HepG2 (cell line): Measurements from ENCODE around the gene TAT. TPM values are rescaled to one million over a fixed set of nuclear protein-coding genes. Genes with fewer than 3 reads are reported as not detected.

ENCODE experiments used
- FOXK2 ChIP-seq: fragments of 450-650 bp; IDR thresholded peaks from 2 replicates; pipeline ENCODE4 v1.6.1; 2016
- HES4 ChIP-seq: sonication (generic); formaldehyde crosslinking; IDR thresholded peaks from 2 replicates; pipeline ENCODE4 v1.9.0; 2021; ENCODE audit warnings: mild to moderate bottlenecking, missing genetic modification reagents, borderline replicate concordance
- HOXA9 ChIP-seq: sonication (generic); formaldehyde crosslinking; IDR thresholded peaks from 2 replicates; pipeline ENCODE4 v1.8.1; 2022; ENCODE audit warnings: missing genetic modification reagents, mild to moderate bottlenecking, moderate library complexity, borderline replicate concordance
- MXD3 ChIP-seq: IDR thresholded peaks from 2 replicates; pipeline ENCODE4 v1.6.1; 2016; ENCODE audit warnings: mild to moderate bottlenecking, missing biosample characterization, missing genetic modification reagents
- PITX1 ChIP-seq: sonication (generic); formaldehyde crosslinking; IDR thresholded peaks from 2 replicates; pipeline ENCODE4 v1.5.1; 2020; ENCODE audit warnings: mild to moderate bottlenecking, missing genetic modification reagents
- RBFOX2 ChIP-seq: fragments of 200-400 bp; formaldehyde crosslinking; IDR thresholded peaks from 2 replicates; pipeline ENCODE4 v1.6.1; 2017; ENCODE audit warnings: low read depth, mild to moderate bottlenecking, low read length
- REXO4 ChIP-seq: sonication (generic); formaldehyde crosslinking; IDR thresholded peaks from 2 replicates; pipeline ENCODE4 v1.8.0; 2022; ENCODE audit warnings: missing genetic modification reagents, mild to moderate bottlenecking, borderline replicate concordance
- TGIF2 ChIP-seq: IDR thresholded peaks from 2 replicates; pipeline ENCODE4 v1.6.1; 2016; ENCODE audit warnings: control low read depth, missing compliant biosample characterization
- ZBTB38 ChIP-seq: sonication (generic); formaldehyde crosslinking; IDR thresholded peaks from 2 replicates; pipeline ENCODE4 v1.5.1; 2020; ENCODE audit warnings: mild to moderate bottlenecking, missing genetic modification reagents
- ZGPAT ChIP-seq: IDR thresholded peaks from 2 replicates; pipeline ENCODE4 v1.6.1; 2016; ENCODE audit warnings: mild to moderate bottlenecking
- ZNF350 ChIP-seq: sonication (generic); formaldehyde crosslinking; IDR thresholded peaks from 2 replicates; pipeline ENCODE4 v1.4.0; 2020; ENCODE audit warnings: mild to moderate bottlenecking, low read depth, missing genetic modification reagents, borderline replicate concordance
- ZNF362 ChIP-seq: sonication (generic); formaldehyde crosslinking; IDR thresholded peaks from 2 replicates; pipeline ENCODE4 v1.4.0; 2020; ENCODE audit warnings: missing genetic modification reagents, mild to moderate bottlenecking, borderline replicate concordance
- ZNF614 ChIP-seq: IDR thresholded peaks from 2 replicates; pipeline ENCODE4 v1.6.1; 2018; ENCODE audit warnings: missing biosample characterization, missing genetic modification reagents, inconsistent platforms, borderline replicate concordance
- ZNF772 ChIP-seq: sonication (generic); formaldehyde crosslinking; IDR thresholded peaks from 2 replicates; pipeline ENCODE4 v1.5.0; 2020; ENCODE audit warnings: mild to moderate bottlenecking, missing genetic modification reagents
- polyA plus RNA-seq, 8 experiments: library from polyadenylated mRNA; depleted of rRNA in 3 of 8; stranded (reverse) in 7 of 8; unstranded in 1 of 8; fragments of >200 nt; fragmentation: Illumina TruSeq in 4 of 8; extraction: Trizol in 4 of 8; gene quantifications; 2 replicates each; pipeline versions ENCODE4 v1.2.1 to v1.2.3, GENCODE V29; 2011 to 2016; ENCODE audit warnings: low read depth in 4 of 8, missing spikeins in 1 of 8, mixed read lengths in 1 of 8; ENCODE audit not compliant: insufficient read depth in 1 of 8
- total RNA-seq, 5 experiments: library from RNA; depleted of rRNA; stranded (reverse); fragments of >200 nt; fragmentation: Illumina TruSeq; extraction: Trizol; gene quantifications; 2 replicates each; pipeline ENCODE4 v1.2.3, GENCODE V29; 2016; ENCODE audit warnings: low read depth in 1 of 5
- TF ChIP-seq, protein P1 (sequence below): sonication (generic); formaldehyde crosslinking; IDR thresholded peaks from 2 replicates; pipeline ENCODE4 v1.4.0; 2020; ENCODE audit warnings: missing genetic modification reagents, borderline replicate concordance
- TF ChIP-seq, protein P2 (sequence below): sonication (generic); formaldehyde crosslinking; IDR thresholded peaks from 2 replicates; pipeline ENCODE4 v1.8.0; 2022; ENCODE audit warnings: mild to moderate bottlenecking, missing genetic modification reagents, moderate library complexity
- TF ChIP-seq, protein P3 (sequence below): sonication (generic); formaldehyde crosslinking; IDR thresholded peaks from 2 replicates; pipeline ENCODE4 v1.5.0; 2020; ENCODE audit warnings: mild to moderate bottlenecking, low read depth, missing genetic modification reagents, borderline replicate concordance
- TF ChIP-seq, protein P4 (sequence below): sonication (generic); formaldehyde crosslinking; IDR thresholded peaks from 2 replicates; pipeline ENCODE4 v1.4.0; 2020; ENCODE audit warnings: missing genetic modification reagents

TAT gene
- total and polyA plus RNA-seq, 2 of the 13 experiments (the other 11 are each of a cell fraction or from before 2014, with no cell fraction given), result 1.6 to 5.8 TPM

- TF ChIP-seq, protein P1, sequence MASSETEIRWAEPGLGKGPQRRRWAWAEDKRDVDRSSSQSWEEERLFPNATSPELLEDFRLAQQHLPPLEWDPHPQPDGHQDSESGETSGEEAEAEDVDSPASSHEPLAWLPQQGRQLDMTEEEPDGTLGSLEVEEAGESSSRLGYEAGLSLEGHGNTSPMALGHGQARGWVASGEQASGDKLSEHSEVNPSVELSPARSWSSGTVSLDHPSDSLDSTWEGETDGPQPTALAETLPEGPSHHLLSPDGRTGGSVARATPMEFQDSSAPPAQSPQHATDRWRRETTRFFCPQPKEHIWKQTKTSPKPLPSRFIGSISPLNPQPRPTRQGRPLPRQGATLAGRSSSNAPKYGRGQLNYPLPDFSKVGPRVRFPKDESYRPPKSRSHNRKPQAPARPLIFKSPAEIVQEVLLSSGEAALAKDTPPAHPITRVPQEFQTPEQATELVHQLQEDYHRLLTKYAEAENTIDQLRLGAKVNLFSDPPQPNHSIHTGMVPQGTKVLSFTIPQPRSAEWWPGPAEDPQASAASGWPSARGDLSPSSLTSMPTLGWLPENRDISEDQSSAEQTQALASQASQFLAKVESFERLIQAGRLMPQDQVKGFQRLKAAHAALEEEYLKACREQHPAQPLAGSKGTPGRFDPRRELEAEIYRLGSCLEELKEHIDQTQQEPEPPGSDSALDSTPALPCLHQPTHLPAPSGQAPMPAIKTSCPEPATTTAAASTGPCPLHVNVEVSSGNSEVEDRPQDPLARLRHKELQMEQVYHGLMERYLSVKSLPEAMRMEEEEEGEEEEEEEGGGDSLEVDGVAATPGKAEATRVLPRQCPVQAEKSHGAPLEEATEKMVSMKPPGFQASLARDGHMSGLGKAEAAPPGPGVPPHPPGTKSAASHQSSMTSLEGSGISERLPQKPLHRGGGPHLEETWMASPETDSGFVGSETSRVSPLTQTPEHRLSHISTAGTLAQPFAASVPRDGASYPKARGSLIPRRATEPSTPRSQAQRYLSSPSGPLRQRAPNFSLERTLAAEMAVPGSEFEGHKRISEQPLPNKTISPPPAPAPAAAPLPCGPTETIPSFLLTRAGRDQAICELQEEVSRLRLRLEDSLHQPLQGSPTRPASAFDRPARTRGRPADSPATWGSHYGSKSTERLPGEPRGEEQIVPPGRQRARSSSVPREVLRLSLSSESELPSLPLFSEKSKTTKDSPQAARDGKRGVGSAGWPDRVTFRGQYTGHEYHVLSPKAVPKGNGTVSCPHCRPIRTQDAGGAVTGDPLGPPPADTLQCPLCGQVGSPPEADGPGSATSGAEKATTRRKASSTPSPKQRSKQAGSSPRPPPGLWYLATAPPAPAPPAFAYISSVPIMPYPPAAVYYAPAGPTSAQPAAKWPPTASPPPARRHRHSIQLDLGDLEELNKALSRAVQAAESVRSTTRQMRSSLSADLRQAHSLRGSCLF (CRISPR knock-in tag), result no peak
- TF ChIP-seq, protein P2, sequence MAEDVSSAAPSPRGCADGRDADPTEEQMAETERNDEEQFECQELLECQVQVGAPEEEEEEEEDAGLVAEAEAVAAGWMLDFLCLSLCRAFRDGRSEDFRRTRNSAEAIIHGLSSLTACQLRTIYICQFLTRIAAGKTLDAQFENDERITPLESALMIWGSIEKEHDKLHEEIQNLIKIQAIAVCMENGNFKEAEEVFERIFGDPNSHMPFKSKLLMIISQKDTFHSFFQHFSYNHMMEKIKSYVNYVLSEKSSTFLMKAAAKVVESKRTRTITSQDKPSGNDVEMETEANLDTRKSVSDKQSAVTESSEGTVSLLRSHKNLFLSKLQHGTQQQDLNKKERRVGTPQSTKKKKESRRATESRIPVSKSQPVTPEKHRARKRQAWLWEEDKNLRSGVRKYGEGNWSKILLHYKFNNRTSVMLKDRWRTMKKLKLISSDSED (CRISPR knock-in tag), result no peak
- peak; percentile 92 for TF ChIP-seq ZBTB38
- no peak for TF ChIP-seq RBFOX2
- peak; percentile 47; the same call in 1 of the 2 replicates for TF ChIP-seq ZNF350
- TF ChIP-seq ZGPAT (CRISPR knock-in tag), result peak; percentile 20; the same call in 1 of the 2 replicates
- TF ChIP-seq ZNF362 (CRISPR knock-in tag), result peak; percentile 67; the same call in 1 of the 2 replicates
- TF ChIP-seq, protein P3, sequence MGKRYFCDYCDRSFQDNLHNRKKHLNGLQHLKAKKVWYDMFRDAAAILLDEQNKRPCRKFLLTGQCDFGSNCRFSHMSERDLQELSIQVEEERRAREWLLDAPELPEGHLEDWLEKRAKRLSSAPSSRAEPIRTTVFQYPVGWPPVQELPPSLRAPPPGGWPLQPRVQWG (CRISPR knock-in tag), result no peak
- no peak for TF ChIP-seq MXD3
- TF ChIP-seq, protein P4, sequence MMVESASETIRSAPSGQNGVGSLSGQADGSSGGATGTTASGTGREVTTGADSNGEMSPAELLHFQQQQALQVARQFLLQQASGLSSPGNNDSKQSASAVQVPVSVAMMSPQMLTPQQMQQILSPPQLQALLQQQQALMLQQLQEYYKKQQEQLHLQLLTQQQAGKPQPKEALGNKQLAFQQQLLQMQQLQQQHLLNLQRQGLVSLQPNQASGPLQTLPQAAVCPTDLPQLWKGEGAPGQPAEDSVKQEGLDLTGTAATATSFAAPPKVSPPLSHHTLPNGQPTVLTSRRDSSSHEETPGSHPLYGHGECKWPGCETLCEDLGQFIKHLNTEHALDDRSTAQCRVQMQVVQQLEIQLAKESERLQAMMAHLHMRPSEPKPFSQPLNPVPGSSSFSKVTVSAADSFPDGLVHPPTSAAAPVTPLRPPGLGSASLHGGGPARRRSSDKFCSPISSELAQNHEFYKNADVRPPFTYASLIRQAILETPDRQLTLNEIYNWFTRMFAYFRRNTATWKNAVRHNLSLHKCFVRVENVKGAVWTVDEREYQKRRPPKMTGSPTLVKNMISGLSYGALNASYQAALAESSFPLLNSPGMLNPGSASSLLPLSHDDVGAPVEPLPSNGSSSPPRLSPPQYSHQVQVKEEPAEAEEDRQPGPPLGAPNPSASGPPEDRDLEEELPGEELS (CRISPR knock-in tag), result peak; percentile 27; the same call in 1 of the 2 replicates
- no peak for TF ChIP-seq HES4 (CRISPR knock-in tag)
- no peak for TF ChIP-seq ZNF772 (CRISPR knock-in tag)
- peak; percentile 66; the same call in 1 of the 2 replicates for TF ChIP-seq TGIF2
- TF ChIP-seq FOXK2, result no peak
- no peak for TF ChIP-seq REXO4 (CRISPR knock-in tag)
- no peak for TF ChIP-seq HOXA9 (CRISPR knock-in tag)
- TF ChIP-seq PITX1 (CRISPR knock-in tag), result 0 out of 2 replicates have a peak, but pooled peaks have one; percentile 45
- TF ChIP-seq ZNF614 (CRISPR knock-in tag), result peak; percentile 52; the same call in 1 of the 2 replicates
These were observed 23.9 kb upstream of the TAT start (continued) for GRCh38 chr16:71600822-71601221.
